PC-9 (cell line): ENCODE measurements around the gene GSE1.

Source experiments
- CTCF ChIP-seq: fragments of 200-600 bp; sonication (generic); conservative IDR thresholded peaks from 2 replicates; pipeline ENCODE4 v1.6.1; 2017; ENCODE audit warnings: mixed run types, antibody characterized with exemption, mild to moderate bottlenecking, moderate library complexity
- EZH2 ChIP-seq: fragments of 200-600 bp; sonication (generic); IDR thresholded peaks from 2 replicates; pipeline ENCODE4 v1.8.0; 2017; ENCODE audit warnings: antibody characterized with exemption, low read depth

GRCh38 chr16:85607796-85608514, 5.2 kb upstream of the GSE1 start:
- TF ChIP-seq CTCF: no peak
- no peak for TF ChIP-seq EZH2
